ENCODE measurements around the gene DISP2.
A peak's percentile ranks its signal among the peaks of the same experiment; 100 is the strongest.

The DISP2 gene

GRCh38 chr15:40343512-40343911 is 14.5 kb upstream of the DISP2 start:
- no peak overlapping the region for H3K4me3 ChIP-seq (ENCODE audit: low read depth, low read length)
- TF ChIP-seq CTCF (IDR thresholded peaks at IDR 0.05; ENCODE audit: borderline replicate concordance, insufficient read depth, low read depth, low read length) = no peak

- no peak overlapping the region for H3K4me3 ChIP-seq (ENCODE audit: low read depth, low read length)
- TF ChIP-seq CTCF (IDR thresholded peaks at IDR 0.05; ENCODE audit: borderline replicate concordance, insufficient read depth, low read depth, low read length) = no peak
Observed at GRCh38 chr15:40344217-40344616, 13.8 kb upstream of the DISP2 start.

- no peak overlapping the region for H3K4me3 ChIP-seq (ENCODE audit: low read depth, low read length)
- TF ChIP-seq CTCF (IDR thresholded peaks at IDR 0.05; ENCODE audit: borderline replicate concordance, insufficient read depth, low read depth, low read length) = peak; percentile 84
Observed at GRCh38 chr15:40344631-40345120, 13.3 kb upstream of the DISP2 start.

GRCh38 chr15:40345225-40345866 is 12.7 kb upstream of the DISP2 start:
- TF ChIP-seq CTCF (IDR thresholded peaks at IDR 0.05; ENCODE audit: borderline replicate concordance, insufficient read depth, low read depth, low read length) = no peak

GRCh38 chr15:40345867-40346578 is 12.0 kb upstream of the DISP2 start:
- H3K4me3 ChIP-seq (ENCODE audit: low read depth, low read length) = no peak overlapping the region
- TF ChIP-seq CTCF (IDR thresholded peaks at IDR 0.05; ENCODE audit: borderline replicate concordance, insufficient read depth, low read depth, low read length) = no peak

More at GRCh38 chr15:40345225-40345866, 12.7 kb upstream of the DISP2 start:
- no peak overlapping the region for H3K4me3 ChIP-seq (ENCODE audit: low read depth, low read length)

GRCh38 chr15:40346579-40347558 is 11.2 kb upstream of the DISP2 start:
- H3K4me3 ChIP-seq (ENCODE audit: low read depth, low read length) = no peak overlapping the region
- TF ChIP-seq CTCF (IDR thresholded peaks at IDR 0.05; ENCODE audit: borderline replicate concordance, insufficient read depth, low read depth, low read length) = no peak
